Smooth muscle cell of the brain vasculature (primary cell): ENCODE measurements around the gene HSF2BP.
"Not testable (repeated sequence)": the region's sequence is repeated elsewhere in the genome, so short reads cannot be mapped to it uniquely, and the experiment has no call there.

Experiments
- DNase-seq: peaks from one replicate; pipeline ENCODE4 v3.0.0-alpha.2; 2012; ENCODE audit warnings: low read depth, low spot score

The HSF2BP gene

DNA sequence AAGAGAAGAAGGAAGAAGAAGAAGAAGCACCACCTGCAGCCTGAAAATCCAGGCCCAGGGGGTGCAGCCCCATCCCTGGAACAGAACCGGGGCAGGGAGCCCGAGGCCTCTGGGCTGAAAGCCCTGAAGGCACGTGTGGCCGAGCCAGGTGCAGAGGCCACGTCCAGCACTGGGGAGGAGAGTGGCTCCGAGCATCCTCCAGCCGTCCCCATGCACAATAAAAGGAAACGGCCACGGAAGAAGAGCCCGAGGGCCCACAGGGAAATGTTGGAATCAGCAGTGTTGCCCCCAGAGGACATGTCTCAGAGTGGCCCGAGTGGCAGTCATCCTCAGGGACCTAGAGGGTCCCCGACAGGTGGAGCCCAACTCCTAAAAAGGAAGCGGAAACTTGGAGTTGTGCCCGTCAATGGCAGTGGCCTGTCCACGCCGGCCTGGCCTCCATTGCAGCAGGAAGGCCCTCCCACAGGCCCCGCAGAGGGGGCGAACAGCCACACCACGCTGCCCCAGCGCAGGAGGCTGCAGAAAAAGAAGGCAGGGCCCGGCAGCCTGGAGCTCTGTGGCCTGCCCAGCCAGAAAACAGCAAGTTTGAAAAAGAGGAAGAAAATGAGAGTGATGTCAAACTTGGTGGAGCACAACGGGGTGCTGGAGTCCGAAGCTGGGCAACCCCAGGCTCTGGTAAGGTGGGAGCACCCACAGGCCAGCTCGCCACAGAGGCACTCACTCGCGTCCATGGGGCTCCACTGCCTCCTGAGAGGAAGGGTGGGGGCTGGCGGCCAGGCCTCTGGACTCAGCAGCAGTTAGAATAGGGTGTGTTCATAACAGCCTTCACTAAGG lies 28.5 kb upstream of the HSF2BP start:
- no peak for DNase-seq

DNA sequence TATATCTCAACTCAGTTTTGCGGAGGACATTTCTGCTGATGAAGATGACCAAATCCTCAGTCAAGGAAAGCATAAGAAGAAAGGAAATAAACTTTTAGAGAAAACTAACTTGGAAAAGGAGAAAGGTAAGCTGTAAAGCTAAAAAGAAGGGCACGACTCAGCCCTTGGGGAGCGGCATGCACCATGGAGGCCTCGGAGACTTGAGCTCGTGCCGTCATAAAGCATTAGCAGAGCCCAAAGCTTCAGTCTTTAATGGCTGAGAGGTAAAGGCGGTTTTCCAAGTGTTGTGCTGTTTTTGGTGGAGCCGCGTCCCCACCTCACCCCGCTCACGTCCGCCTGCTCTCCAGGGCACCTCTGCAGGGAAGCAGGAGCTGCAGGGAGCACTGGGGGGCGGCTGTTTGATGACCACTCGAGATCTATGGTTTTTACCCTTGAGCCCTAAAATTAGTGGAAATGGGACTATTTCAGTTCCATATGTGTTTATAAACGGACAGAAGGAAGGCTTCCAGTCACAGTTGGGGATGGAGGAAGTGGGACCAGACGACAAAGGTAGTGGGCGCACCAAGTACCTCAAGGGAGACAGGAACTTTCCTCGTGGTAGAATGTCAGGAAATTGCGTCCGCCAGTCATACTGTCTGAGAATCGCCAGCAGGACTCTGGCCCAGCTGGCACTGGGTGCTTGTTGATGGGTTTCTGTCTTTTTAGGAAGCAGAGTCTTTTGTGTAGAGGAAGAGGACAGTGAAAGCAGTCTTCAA lies 27.7 kb upstream of the HSF2BP start:
- no peak for DNase-seq

DNA sequence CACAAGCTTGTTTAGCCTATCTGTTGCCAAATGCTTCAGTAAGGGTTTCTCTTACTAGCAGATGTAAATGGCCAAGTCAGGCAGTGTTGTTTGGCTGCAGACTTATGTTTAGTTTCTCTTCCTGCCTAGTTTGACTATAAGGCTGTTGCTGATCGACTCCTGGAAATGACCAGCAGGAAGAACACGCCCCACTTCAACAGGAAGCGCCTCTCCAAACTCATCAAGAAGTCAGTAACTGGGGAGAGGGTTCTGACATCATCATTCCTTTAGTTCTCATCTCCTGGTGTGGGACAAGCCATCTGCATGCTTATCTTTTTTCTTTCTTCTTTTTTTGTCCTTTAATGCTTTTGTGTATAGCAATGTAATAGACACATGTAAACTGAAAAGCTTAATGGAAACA lies 25.1 kb upstream of the HSF2BP start:
- DNase-seq: no peak

DNA sequence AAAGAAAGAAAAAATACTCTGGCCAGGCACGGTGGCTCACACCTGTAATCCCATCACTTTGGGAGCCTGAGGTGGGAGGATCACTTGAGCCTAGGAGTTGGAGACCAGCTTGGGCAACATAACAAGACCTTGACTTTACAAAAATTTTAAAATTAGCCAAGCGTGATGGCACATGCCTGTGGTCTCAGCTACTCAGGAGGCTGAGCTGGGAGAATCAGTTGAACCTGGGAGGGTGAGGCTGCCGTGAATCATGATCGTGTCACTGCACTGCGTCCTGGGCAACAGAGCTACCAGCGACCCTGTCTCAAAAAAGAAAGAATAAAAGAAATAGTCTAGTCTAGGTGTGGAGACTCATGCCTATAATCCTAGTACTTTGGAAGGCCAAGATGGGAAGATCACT lies 22.4 kb upstream of the HSF2BP start:
- no peak for DNase-seq

DNA sequence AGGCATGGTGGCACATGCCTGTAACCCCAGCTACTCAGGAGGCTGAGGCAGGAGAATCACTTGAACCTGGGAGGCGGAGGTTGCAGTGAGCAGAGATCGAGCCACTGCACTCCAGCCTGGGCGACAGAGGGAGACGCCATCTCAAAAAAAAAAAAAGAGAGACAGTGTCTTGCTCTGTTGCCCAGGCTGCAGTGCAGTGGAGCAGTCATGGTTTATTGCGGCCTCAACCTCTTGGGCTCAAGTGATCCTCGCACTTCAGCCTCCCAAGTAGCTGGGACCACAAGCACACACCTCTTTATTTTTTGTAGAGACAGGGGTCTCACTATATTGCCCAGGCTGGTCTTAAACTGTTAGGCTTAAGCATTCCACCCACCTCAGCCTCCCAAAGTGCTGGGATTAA lies 21.1 kb upstream of the HSF2BP start:
- not testable (repeated sequence) for DNase-seq

DNA sequence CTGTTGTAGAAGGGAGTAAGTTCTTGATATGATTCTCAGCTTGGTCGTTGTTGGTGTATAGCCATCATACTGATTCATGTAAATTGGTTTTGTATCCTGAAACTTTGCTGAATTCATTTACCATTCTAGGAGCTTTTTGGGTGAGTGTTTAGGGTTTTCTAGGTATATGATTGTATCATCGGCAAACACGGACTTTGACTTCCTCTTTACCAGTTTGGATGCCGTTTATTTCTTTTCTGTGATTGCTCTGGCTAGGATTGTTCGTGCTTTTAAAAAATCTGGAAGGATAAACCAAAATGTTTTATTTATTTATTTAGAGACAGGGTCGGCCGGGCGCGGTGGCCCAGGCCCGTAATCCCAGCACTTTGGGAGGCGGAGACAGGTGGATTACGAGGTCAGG lies 20.7 kb upstream of the HSF2BP start:
- DNase-seq: no peak

DNA sequence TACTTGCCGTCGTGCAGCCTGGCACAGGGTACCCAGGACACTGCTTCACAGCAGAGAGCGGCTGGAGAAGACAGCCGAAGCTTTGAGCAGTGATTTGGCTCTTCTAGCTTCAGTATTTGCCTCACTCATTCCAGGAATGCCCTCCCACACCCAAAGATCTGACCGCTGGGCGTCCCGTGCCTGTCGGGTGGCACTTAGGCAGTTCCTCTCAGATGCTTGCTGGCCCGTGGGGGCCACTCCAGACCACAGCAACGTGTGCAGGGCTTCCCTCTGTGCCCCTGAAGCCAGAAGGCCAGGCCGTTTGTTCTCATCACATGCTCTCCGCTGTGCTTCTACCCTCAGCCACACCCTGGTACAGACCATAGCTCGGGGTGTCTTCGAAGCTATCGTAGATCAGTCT lies 17.1 kb upstream of the HSF2BP start:
- DNase-seq: no peak

DNA sequence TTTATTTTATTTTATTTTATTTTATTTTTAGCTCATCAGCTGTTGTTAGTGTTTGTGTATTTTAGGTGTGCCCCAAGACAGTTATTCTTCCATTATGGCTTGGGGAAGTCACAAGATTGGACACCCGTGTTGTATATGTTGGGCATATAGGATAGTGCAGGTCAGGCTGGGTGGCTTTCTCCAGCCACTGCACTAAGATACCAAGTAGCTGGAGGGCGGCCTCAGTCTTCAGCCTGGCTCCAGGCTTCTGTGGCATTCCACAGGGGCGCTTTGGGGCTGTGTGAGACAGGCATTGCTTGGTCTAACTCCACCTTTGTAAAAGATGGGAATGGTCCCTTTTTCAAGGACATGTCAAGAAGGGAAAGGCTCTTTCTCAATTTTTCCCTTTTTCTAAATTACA lies 16.6 kb upstream of the HSF2BP start:
- no peak for DNase-seq

DNA sequence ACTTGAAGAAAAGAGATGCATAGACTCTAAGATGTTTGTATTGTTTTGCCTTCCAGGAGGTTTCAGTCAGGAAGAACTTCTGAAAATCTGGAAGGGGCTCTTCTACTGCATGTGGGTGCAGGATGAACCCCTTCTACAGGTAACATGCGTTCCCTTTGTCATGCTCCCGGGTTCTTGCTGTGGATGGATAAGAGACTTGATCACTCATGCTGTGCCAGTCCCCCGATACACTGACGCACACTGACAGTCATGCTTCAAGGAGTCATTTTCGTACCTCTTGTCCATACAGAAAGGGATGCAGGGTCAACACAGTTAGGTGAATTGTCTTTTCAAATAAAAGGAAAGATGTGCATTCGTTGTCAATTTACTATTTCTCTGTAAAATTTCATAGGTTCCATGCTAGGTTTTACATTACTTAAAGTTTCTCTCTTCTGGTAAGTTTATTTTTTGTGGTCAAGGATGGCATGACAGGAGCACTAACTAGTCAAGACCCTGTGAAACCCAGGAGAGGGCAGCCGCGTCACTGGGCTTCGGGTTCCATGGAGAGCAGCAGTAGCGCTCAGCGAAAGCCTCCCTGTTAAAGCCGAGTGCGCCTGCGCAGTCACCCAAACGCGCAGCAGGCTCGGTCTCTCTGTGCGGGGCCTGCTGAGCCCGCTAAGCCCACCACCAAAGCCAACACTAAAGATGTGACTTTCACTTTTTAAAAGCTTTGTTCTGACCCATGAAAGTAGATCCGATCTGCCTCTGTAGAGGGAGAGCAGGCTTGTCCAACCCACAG lies 10.7 kb upstream of the HSF2BP start:
- DNase-seq: no peak

DNA sequence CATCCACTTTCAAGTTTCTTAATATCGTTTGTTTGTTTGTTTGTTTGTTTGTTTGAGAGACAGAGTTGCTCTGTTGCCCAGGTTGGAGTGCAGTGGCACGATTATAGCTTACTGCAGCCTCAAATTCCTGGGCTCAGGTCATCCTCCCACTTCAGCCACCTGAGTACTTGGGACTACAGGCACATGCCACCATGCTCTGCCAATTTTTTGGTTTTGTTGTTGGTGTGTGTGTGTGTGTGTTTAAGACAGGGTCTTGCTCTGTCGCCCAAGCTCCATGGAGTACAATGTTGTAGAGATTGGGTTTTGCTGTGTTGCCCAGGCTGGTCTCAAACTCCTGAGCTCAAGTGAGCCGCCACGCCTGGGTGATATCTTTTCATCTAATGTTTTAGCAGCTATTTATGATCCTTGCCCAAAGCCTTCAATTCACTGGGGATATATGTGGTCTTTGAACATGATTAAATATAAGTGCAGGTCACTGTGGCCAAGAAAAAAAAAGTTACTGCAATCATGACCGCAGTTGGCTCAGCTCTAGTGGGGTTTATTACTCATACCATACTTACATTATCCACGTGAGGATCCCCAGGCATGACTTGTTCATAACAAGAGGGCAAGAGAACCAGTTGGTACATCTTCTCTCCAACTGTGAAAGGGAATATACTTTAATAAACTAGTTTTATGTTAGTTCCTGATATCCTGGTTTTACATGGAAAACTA lies 8.1 kb upstream of the HSF2BP start:
- no peak for DNase-seq

DNA sequence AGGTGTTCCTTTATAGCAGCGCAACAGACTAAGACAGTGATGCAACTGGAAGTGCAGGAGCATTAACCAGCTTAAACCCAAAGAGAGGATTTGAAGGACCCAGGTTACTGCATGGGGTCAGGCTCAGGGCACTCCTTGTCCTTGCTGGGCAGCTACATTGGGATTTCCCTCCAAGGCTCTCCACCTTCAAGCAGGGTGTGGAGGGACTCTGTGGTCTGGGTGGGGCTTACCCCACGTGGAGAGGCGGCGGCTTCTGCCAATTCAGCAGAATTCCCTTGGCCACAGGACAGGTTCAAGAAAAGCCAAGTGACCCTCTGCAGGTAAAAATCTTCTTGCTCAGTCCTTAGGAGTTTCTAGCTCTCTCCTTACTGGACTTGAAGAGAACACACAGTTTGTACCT lies 6.6 kb upstream of the HSF2BP start:
- no peak for DNase-seq

DNA sequence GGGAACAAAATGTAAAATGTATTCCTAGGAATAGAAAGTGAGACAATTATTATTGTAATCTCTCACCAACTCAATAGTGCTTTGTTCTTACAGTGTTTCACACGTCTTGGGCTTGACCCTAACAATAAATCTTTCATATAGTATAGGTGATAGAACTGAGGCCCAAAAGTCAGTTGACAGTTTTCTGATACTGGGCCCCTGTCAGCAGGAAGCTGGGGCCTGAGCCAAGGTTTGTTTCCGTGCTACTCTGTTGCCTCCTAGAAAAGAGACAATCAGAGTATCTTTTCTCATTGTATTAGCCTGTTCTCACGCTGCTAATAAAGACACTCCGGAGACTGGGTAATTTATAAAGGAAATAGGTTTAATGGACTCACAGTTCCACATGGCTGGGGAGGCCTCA lies 5.1 kb upstream of the HSF2BP start:
- no peak for DNase-seq

DNA sequence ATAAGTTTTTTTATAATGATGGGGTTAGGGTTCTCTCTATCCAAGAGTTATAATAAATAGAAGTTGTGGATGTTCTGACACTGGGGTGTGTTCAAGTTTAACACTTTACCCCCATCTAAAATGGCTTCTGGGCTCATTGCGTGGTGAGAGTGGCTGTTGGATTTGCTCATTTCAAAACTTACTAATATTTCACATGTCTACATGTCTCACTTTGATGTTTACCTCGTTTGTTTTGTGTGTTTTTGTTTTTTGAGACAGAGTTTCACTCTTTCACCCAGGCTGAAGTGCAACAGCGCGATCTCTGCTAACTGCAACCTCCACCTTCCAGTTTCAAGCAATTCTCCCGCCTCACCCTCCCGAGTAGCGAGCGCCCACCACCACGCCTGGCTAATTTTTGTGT lies 3.7 kb upstream of the HSF2BP start:
- DNase-seq: no peak

DNA sequence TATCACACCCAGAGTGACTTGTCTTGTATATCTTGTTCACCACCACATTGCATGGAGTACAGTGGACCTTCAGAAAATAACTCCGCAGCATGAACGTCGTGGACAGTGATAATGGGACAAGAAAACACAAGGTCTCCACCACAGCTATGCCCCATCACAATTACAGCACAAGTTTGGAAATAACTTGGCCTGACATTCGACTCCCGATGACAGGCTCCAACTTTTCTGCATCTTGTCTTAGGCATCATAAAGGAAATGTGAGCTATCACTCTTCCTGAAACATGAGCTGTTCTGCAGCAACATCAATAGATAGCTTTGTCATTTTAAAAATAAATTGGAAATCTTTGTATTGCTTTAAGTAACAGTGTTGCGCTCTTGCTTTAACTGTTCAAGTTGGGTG lies 3.0 kb upstream of the HSF2BP start:
- DNase-seq: no peak

DNA sequence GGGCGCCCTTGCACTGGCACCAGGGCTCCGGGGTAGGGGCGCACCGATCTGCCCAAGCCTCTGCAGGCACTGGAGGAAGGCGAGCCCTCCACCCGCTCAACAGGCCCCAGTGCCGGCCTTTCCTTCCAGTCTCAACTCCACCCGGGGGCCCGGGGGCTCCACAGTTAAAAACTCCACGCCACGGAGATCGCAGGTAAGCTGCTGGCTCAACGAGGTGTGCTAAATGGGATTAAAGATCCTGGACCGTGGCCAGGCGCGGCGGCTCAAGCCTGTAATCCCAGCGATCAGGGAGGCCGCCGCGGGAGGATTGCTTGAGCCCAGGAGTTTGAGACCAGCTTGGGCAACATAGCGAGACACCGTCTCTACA lies 536 bp downstream of the HSF2BP start:
- DNase-seq: no peak

DNA sequence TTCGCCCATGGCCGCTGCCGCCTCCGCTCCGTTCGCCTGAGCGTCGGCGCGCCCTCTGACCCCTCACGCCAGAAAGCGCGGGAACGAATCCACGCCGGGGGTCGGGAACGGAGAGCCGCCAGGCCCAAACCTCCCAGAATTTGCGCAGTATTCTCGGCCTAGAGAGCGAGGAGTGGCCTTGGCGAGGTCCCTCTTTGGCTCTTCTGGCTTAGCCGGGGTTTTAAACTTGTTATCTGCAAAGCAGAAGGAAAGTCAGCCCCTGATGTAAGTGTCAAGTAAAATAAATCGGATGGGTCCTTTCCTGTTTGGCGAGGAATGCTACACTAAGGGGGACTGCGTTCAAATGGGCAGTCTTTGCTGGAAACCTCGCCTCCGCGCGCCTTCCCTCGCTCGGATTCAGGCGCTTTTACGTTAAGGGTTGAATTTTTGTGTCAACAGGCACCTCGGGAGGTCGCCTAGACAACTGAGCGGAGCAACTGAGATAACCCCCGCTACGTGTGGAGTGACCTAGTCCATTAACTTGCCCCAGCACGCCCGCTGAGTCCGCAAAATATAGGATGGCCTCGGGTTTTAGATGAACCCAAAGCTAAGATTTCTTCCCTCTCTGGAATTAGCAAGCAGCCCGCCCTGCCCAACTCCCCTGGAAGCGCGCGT lies 1.1 kb downstream of the HSF2BP start:
- DNase-seq: no peak

DNA sequence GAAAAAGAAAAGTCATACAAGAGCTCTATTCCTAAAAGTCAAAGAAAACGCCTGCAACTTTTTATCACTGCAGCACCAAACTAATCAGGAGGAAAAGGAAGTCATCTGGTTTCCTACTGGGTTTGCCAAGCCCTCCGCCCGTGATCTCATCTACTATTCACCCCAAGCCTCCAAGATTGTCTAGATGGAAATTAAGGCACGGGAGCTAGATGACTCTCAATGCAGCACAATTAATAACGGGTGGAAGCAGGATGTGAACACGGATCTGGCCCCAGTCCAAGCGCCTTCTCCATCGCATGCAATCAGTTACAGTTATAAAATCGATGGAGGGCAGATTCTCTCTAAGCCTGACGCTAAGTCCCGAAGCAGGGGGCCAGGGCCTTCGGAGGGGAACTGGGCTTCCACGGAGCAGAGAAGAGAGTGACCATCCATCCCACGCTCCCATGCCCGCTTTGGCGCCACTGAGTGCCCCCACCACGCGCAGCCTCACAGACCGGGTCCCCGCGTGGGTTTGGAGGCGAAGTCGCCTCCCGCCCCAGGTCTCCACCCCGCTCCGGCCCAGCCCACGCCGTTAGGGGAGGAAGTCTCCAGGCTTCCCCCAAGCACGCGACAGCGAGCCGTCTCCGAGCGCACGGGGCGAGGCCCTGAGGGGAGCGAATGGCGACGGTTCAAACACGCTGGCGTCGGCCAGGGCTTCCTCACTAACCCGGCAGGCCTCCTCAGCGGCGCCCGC lies 1.8 kb downstream of the HSF2BP start:
- DNase-seq: no peak

DNA sequence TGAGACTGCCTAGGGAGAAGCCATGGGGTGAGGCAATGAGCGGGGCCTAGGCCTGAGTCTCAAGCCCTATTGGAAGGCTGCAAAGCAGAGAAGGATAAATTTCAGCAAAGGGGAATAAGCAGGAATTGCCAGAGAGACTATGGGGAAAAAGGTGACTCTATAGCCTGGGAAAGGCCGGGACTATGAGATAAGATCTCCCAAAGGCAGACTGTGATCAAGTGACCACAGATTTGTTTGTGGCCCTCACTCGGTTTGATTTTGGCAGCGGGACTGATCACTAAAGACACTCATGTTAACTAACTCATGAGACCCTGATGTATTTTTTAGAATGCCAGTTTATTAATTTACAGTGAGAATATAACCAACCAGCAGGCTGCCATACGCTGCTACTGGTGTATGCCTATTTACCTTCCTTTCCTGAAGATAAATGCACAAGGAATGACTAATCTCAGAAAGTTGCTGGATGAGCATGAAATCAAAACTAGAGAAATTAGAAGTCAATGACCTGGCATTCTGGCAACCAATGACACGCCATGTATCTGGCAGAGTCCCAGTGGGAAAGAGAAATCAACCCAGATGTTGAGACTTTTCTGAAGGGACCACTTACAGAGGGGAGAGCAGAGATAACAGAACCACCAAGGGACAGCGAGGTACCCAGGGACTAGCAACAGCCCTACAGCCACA lies 4.3 kb downstream of the HSF2BP start:
- peak; percentile 18 for DNase-seq

DNA sequence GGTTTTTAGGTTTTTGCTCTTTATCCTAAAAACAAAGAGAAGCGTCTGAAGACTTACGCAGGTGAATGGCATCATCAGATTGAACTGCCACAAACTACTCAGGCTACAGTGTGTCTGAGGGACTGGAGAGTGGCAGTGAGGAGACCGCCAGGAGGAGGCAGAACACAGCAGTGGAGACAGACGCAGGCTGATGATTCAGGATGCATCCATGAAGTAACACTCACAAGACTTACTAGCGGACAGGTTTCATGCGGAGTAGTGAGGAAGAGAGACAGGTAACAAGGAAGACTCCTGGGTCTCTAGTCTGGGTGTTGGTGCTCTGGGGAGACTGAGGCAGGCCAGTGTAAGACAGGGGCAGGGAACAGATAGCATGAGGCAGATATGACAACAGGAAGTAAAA lies 5.7 kb downstream of the HSF2BP start:
- no peak for DNase-seq

DNA sequence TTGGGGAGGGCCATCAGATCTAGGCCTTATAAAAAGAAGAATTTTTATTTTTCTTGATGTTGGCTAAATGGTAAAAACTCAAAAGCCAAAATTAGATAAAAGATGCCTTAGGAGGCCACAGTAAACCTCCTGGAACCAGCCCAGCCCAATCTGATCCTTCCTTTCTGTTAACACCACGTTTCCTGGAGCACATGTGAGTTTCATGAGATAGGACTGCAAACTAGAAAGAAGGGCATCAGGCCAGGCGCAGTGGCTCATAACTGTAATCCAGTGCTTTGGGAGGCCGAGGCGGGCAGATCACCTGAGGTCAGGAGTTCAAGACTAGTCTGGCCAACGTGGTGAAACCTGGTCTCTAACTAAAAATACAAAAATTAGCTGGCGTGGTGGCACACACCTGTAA lies 6.7 kb downstream of the HSF2BP start:
- DNase-seq: no peak
